K562 (cell line): ENCODE results near the gene UBE2M. TPM values are rescaled to one million over a fixed set of nuclear protein-coding genes. Genes with fewer than 3 reads are reported as not detected.

Experiments used
- ATAC-seq: fragments of 200-7000 bp; cut with Tn5 transposase; 3 replicates; pipeline ENCODE4 v1.9.1; 2020; ENCODE audit warnings: moderate library complexity
- BruUV-seq: library from RNA; stranded (reverse); fragments of 400-500 nt; replicated peaks from 2 replicates; lab custom pipeline; 2021; lab: Mats Ljungman, UMichigan
- CTCF ChIA-PET: fragments of 300-600 bp; formaldehyde crosslinking; extraction: SDS; loops from one replicate; lab custom pipeline; 2021; ENCODE audit warnings: low intra/inter-chr PET ratio; lab: Yijun Ruan, JAX
- POLR2A ChIA-PET: fragments of 300-600, 350-650 bp; sonication (Branson Sonifier 250); formaldehyde crosslinking; extraction: SDS; loops from one replicate; lab custom pipeline; 2021; ENCODE audit warnings: antibody characterized with exemption, inconsistent platforms; lab: Yijun Ruan, JAX
- DNase-seq, 4 experiments: peaks; one replicate each; pipeline versions ENCODE4 v3.0.0 to v3.0.0-alpha.2; 2011 to 2018; ENCODE audit warnings: low spot score in 3 of 4, mixed read lengths in 3 of 4; ENCODE audit errors: extremely low read depth in 1 of 4
- FAIRE-seq: peaks from 2 replicates; lab custom pipeline; 2011; peaks lifted over from hg19 to GRCh38; lab: Jason Lieb, UNC
- H2AFZ ChIP-seq: 2 replicates; pipeline ENCODE4 v1.6.0; 2011; ENCODE audit warnings: low read depth, low read length, control low read depth, inconsistent platforms
- H3K27ac ChIP-seq: fragments of 200-600 bp; 3 replicates; pipeline ENCODE4 v1.8.0; 2011; ENCODE audit warnings: low read depth, mild to moderate bottlenecking, control low read depth, inconsistent platforms, low read length, moderate library complexity, mixed read lengths; ENCODE audit errors: extremely low read depth
- H3K27me3 ChIP-seq, 2 experiments: fragments of 300-600 bp in 1 of 2; 2 replicates in 1 of 2; 3 replicates in 1 of 2; pipeline versions ENCODE4 v1.6.0 to v1.8.0; 2011; ENCODE audit warnings: inconsistent platforms in 2 of 2, low read length in 2 of 2, mild to moderate bottlenecking in 1 of 2, mixed read lengths in 1 of 2, moderate library complexity in 1 of 2; ENCODE audit not compliant: control insufficient read depth in 2 of 2, insufficient read depth in 2 of 2
- H3K36me3 ChIP-seq: fragments of 300-600 bp; 3 replicates; pipeline ENCODE4 v1.8.0; 2011; ENCODE audit warnings: mild to moderate bottlenecking, low read length, inconsistent platforms; ENCODE audit not compliant: control insufficient read depth, insufficient read depth
- H3K4me1 ChIP-seq, 2 experiments: fragments of 200-600 bp in 1 of 2; replicated peaks in 1 of 2; 2 replicates in 1 of 2; 3 replicates in 1 of 2; pipeline versions ENCODE4 v1.5.1 to v1.8.0; 2011; ENCODE audit warnings: inconsistent platforms in 2 of 2, low read length in 2 of 2, mild to moderate bottlenecking in 1 of 2, mixed read lengths in 1 of 2, moderate library complexity in 1 of 2; ENCODE audit not compliant: control insufficient read depth in 2 of 2, insufficient read depth in 2 of 2
- H3K4me2 ChIP-seq: 2 replicates; pipeline ENCODE4 v1.6.1; 2011; ENCODE audit warnings: low read length, control low read depth, inconsistent platforms, mixed read lengths; ENCODE audit not compliant: insufficient read depth
- H3K4me3 ChIP-seq: fragments of 200-600 bp; sonication (generic), shearing (Covaris generic); 2 replicates; pipeline ENCODE4 v1.5.1; 2016; ENCODE audit warnings: control low read depth, inconsistent platforms
- H3K79me2 ChIP-seq: fragments of 200-600 bp; 3 replicates; pipeline ENCODE4 v1.8.0; 2011; ENCODE audit warnings: low read length, inconsistent platforms; ENCODE audit not compliant: control insufficient read depth, insufficient read depth
- H3K9ac ChIP-seq, 2 experiments: 2 replicates each; pipeline versions ENCODE4 v1.6.0 to v1.6.1; 2011; ENCODE audit warnings: low read depth in 2 of 2, low read length in 2 of 2, control low read depth in 1 of 2, inconsistent platforms in 1 of 2, mild to moderate bottlenecking in 1 of 2, mixed read lengths in 1 of 2; ENCODE audit not compliant: insufficient read depth in 1 of 2
- H3K9me1 ChIP-seq: one replicate; pipeline ENCODE4 v1.6.0; 2011; ENCODE audit warnings: inconsistent platforms, mild to moderate bottlenecking, low read length, moderate library complexity; ENCODE audit not compliant: control insufficient read depth, insufficient read depth
- H3K9me3 ChIP-seq: replicated peaks from 2 replicates; pipeline ENCODE4 v1.5.1; 2011; ENCODE audit warnings: low read depth, low read length, inconsistent platforms; ENCODE audit not compliant: control insufficient read depth, insufficient read depth
- H4K20me1 ChIP-seq: replicated peaks from 2 replicates; pipeline ENCODE4 v1.6.1; 2011; ENCODE audit warnings: low read length, inconsistent platforms, mixed read lengths; ENCODE audit not compliant: control insufficient read depth, insufficient read depth
- E2F8 ChIP-seq: fragments of 450-650 bp; IDR thresholded peaks from 2 replicates; pipeline ENCODE4 v1.7.1; 2018; ENCODE audit warnings: mild to moderate bottlenecking, low read depth; ENCODE audit not compliant: partially characterized antibody
- NR2C1 ChIP-seq, 2 experiments: fragments of 450-650 bp; IDR thresholded peaks; 2 replicates each; pipeline ENCODE4 v1.6.1; 2017; ENCODE audit warnings: mild to moderate bottlenecking in 2 of 2, antibody characterized with exemption in 1 of 2, inconsistent platforms in 1 of 2, missing compliant biosample characterization in 1 of 2, missing genetic modification characterization in 1 of 2
- POLR3G ChIP-seq: IDR thresholded peaks from 2 replicates; pipeline ENCODE4 v1.6.1; 2011; ENCODE audit not compliant: insufficient read length, insufficient replicate concordance; ENCODE audit errors: extremely low read depth
- PREB ChIP-seq: sonication (generic); formaldehyde crosslinking; IDR thresholded peaks from 2 replicates; pipeline ENCODE4 v1.8.1; 2023; ENCODE audit warnings: mild to moderate bottlenecking, missing genetic modification reagents
- TARDBP ChIP-seq: fragments of 450-650 bp; IDR thresholded peaks from 2 replicates; pipeline ENCODE4 v1.6.1; 2016
- U2AF1 ChIP-seq: fragments of 200-400 bp; formaldehyde crosslinking; optimal IDR thresholded peaks from 2 replicates; pipeline ENCODE3; 2017; ENCODE audit warnings: mild to moderate bottlenecking, low read depth, low read length, moderate library complexity
- WGBS: fragments of 100-300 bp; shearing (Covaris generic); methylation state at CpG from one replicate; pipeline ENCODE4 v1.1.6; 2016; ENCODE audit warnings: low coverage, mixed read lengths; ENCODE audit not compliant: insufficient coverage; ENCODE audit errors: missing lambda C conversion rate; 5-methylcytosine and 5-hydroxymethylcytosine counted together
- in situ Hi-C: fragments of 300-500 bp; cut with MboI; formaldehyde crosslinking; loops from 4 replicates; pipeline ENCODE4 v1.15.0; 2018; ENCODE audit warnings: inconsistent platforms, mixed read lengths
- intact Hi-C: fragments of 100-400 bp; cut with micrococcal nuclease; formaldehyde crosslinking; loops from 2 replicates; pipeline ENCODE4 v1.14.2; 2022
- polyA plus RNA-seq, 8 experiments: library from polyadenylated mRNA; depleted of rRNA in 4 of 8; stranded (reverse) in 5 of 8; unstranded in 3 of 8; fragments of >200 nt; fragmentation: Nextera tagmentation in 2 of 8; fragmentation: Illumina TruSeq in 1 of 8; extraction: Ambion mirVana in 2 of 8; extraction: Trizol in 1 of 8; gene quantifications; 2 replicates each; pipeline versions ENCODE4 v1.2.1 to v1.2.3, GENCODE V29; 2011 to 2014; ENCODE audit warnings: inconsistent platforms in 1 of 8, missing spikeins in 1 of 8
- total RNA-seq, 7 experiments: library from RNA; depleted of rRNA in 6 of 7; stranded (reverse); fragments of >200 nt in 6 of 7; fragmentation: Illumina TruSeq in 2 of 7; extraction: Trizol in 2 of 7; gene quantifications; 2 replicates each; pipeline versions ENCODE4 v1.2.1 to v1.2.3, GENCODE V29; 2011 to 2021; ENCODE audit warnings: low replicate concordance in 1 of 7

The UBE2M gene
- total and polyA plus RNA-seq, 9 of the 15 experiments (the other 6 are each of a cell fraction or from before 2014, with no cell fraction given), result 0.92 to 163 (median 85.7) TPM

- no peak overlapping the region for H3K27ac ChIP-seq
- BruUV-seq, result no TSS peak
- H3K79me2 ChIP-seq, result no peaks in the 10 kb centered on the region
- H3K4me3 ChIP-seq, result no peak overlapping the region
- ChIA-PET CTCF (no interaction called here), POLR2A (no interaction called here)
- peaks cover 0 to 10% of the 10 kb centered on the region in 2 experiments; a peak in 2 of 5 replicates for H3K4me1 ChIP-seq
- no peaks in the 10 kb centered on the region for H4K20me1 ChIP-seq
- no peak overlapping the region for H3K9ac ChIP-seq
- in situ Hi-C loops, result no loop called here
- H3K27me3 ChIP-seq, result peaks cover 0 to 5% of the 10 kb centered on the region in 2 experiments; a peak in 1 of 5 replicates
- H3K36me3 ChIP-seq, result no peaks in the 10 kb centered on the region
- no peak for ATAC-seq
- H2AFZ ChIP-seq, result no peak overlapping the region
- intact Hi-C loops, result no loop called here
- no peak overlapping the region for H3K4me2 ChIP-seq
- no peaks in the 10 kb centered on the region for H3K9me1 ChIP-seq
- DNase-seq, result no peak
- FAIRE-seq, result no peak
- TF ChIP-seq PREB (CRISPR knock-in tag) (no peak), NR2C1 (IDR thresholded peaks at IDR 0.05) (peak; percentile 68), NR2C1 (tag; IDR thresholded peaks at IDR 0.05) (peak; percentile 58), U2AF1 (no peak), POLR3G (no peak), E2F8 (no peak), TARDBP (no peak)
- WGBS, result 77% methylated on average over 3 of the region's 3 CpGs
- no peaks in the 10 kb centered on the region for H3K9me3 ChIP-seq
Measured at GRCh38 chr19:58535857-58536256, 22.6 kb downstream of the UBE2M start.
